CD4-positive, alpha-beta memory T cell (primary cell): Measurements from ENCODE around the gene ANLN. TPM values are rescaled to one million over a fixed set of nuclear protein-coding genes. Genes with fewer than 3 reads are reported as not detected.

ENCODE experiments used
- CTCF ChIA-PET: fragments of 350-600 bp; sonication (Branson Sonifier 250); formaldehyde crosslinking; loops from one replicate; lab custom pipeline; 2021; ENCODE audit warnings: inconsistent platforms; ENCODE audit not compliant: partially characterized antibody; lab: Charles Lee
- POLR2A ChIA-PET: fragments of 350-600 bp; sonication (Branson Sonifier 250); formaldehyde crosslinking; loops from one replicate; lab custom pipeline; 2021; ENCODE audit not compliant: partially characterized antibody; lab: Charles Lee
- DNase-seq, 5 donors: peaks; one replicate each; pipeline versions ENCODE4 v3.0.0 to v3.0.0-alpha.2; 2020 to 2022; ENCODE audit warnings: mixed read lengths in 1 of 5
- H3K27ac ChIP-seq: one replicate; pipeline ENCODE4 v1.7.0; 2013; ENCODE audit warnings: low read depth, low read length
- H3K27me3 ChIP-seq: 2 replicates; pipeline ENCODE4 v1.7.0; 2013; ENCODE audit warnings: mild to moderate bottlenecking, low read length, moderate library complexity; ENCODE audit not compliant: insufficient read depth
- H3K36me3 ChIP-seq: 2 replicates; pipeline ENCODE4 v1.7.0; 2013; ENCODE audit warnings: mild to moderate bottlenecking, low read length, moderate library complexity; ENCODE audit not compliant: insufficient read depth
- H3K4me1 ChIP-seq: 2 replicates; pipeline ENCODE4 v1.7.0; 2013; ENCODE audit warnings: mild to moderate bottlenecking, low read length, moderate library complexity; ENCODE audit not compliant: insufficient read depth
- H3K4me3 ChIP-seq, 2 donors: one replicate each; pipeline ENCODE4 v1.7.0; 2013; ENCODE audit warnings: low read length in 2 of 2, mild to moderate bottlenecking in 1 of 2
- H3K9me3 ChIP-seq, 2 donors: one replicate each; pipeline ENCODE4 v1.7.0; 2013; ENCODE audit warnings: low read length in 2 of 2, control low read depth in 1 of 2; ENCODE audit not compliant: control insufficient read depth in 1 of 2
- H3K27ac Mint-ChIP-seq, 7 donors: one replicate each; pipeline ENCODE4 v1.8.0; 2020 to 2021; ENCODE audit warnings: mixed read lengths in 7 of 7, mild to moderate bottlenecking in 6 of 7, inconsistent platforms in 3 of 7, moderate library complexity in 3 of 7
- H3K27me3 Mint-ChIP-seq, 2 donors: one replicate each; pipeline ENCODE4 v1.8.0; 2020 to 2021; ENCODE audit warnings: mixed read lengths in 2 of 2
- H3K36me3 Mint-ChIP-seq, 2 donors: one replicate each; pipeline ENCODE4 v1.8.0; 2020 to 2021; ENCODE audit warnings: mixed read lengths in 2 of 2, inconsistent platforms in 1 of 2, mild to moderate bottlenecking in 1 of 2
- H3K4me1 Mint-ChIP-seq, 4 donors: one replicate each; pipeline ENCODE4 v1.8.0; 2020 to 2021; ENCODE audit warnings: mixed read lengths in 4 of 4, mild to moderate bottlenecking in 1 of 4
- H3K4me3 Mint-ChIP-seq, 8 donors: one replicate each; pipeline ENCODE4 v1.8.0; 2020 to 2021; ENCODE audit warnings: mixed read lengths in 8 of 8, mild to moderate bottlenecking in 7 of 8, moderate library complexity in 6 of 8, inconsistent platforms in 3 of 8
- H3K9me3 Mint-ChIP-seq, 8 donors: one replicate each; pipeline ENCODE4 v1.8.0; 2020 to 2021; ENCODE audit warnings: mixed read lengths in 8 of 8, mild to moderate bottlenecking in 5 of 8, inconsistent platforms in 3 of 8, moderate library complexity in 1 of 8
- intact Hi-C: fragments of 100-400 bp; cut with micrococcal nuclease; formaldehyde crosslinking; loops from one replicate; pipeline ENCODE4 v1.15.1; 2023
- polyA plus RNA-seq, 2 donors: library from polyadenylated mRNA; unstranded; fragments of 300-500 nt; fragmentation: Illumina TruSeq; gene quantifications; one replicate each; pipeline ENCODE4 v1.2.3, GENCODE V29; 2021
- total RNA-seq, 2 experiments: library from RNA; stranded (reverse); gene quantifications; one replicate each; pipeline ENCODE4 v1.2.3, GENCODE V29; 2021

ANLN gene, protein sequence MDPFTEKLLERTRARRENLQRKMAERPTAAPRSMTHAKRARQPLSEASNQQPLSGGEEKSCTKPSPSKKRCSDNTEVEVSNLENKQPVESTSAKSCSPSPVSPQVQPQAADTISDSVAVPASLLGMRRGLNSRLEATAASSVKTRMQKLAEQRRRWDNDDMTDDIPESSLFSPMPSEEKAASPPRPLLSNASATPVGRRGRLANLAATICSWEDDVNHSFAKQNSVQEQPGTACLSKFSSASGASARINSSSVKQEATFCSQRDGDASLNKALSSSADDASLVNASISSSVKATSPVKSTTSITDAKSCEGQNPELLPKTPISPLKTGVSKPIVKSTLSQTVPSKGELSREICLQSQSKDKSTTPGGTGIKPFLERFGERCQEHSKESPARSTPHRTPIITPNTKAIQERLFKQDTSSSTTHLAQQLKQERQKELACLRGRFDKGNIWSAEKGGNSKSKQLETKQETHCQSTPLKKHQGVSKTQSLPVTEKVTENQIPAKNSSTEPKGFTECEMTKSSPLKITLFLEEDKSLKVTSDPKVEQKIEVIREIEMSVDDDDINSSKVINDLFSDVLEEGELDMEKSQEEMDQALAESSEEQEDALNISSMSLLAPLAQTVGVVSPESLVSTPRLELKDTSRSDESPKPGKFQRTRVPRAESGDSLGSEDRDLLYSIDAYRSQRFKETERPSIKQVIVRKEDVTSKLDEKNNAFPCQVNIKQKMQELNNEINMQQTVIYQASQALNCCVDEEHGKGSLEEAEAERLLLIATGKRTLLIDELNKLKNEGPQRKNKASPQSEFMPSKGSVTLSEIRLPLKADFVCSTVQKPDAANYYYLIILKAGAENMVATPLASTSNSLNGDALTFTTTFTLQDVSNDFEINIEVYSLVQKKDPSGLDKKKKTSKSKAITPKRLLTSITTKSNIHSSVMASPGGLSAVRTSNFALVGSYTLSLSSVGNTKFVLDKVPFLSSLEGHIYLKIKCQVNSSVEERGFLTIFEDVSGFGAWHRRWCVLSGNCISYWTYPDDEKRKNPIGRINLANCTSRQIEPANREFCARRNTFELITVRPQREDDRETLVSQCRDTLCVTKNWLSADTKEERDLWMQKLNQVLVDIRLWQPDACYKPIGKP
- under 1 TPM in 1 of 2 experiments, not detected in 1; 0.23 TPM for total RNA-seq
- polyA plus RNA-seq, result not detected

DNA sequence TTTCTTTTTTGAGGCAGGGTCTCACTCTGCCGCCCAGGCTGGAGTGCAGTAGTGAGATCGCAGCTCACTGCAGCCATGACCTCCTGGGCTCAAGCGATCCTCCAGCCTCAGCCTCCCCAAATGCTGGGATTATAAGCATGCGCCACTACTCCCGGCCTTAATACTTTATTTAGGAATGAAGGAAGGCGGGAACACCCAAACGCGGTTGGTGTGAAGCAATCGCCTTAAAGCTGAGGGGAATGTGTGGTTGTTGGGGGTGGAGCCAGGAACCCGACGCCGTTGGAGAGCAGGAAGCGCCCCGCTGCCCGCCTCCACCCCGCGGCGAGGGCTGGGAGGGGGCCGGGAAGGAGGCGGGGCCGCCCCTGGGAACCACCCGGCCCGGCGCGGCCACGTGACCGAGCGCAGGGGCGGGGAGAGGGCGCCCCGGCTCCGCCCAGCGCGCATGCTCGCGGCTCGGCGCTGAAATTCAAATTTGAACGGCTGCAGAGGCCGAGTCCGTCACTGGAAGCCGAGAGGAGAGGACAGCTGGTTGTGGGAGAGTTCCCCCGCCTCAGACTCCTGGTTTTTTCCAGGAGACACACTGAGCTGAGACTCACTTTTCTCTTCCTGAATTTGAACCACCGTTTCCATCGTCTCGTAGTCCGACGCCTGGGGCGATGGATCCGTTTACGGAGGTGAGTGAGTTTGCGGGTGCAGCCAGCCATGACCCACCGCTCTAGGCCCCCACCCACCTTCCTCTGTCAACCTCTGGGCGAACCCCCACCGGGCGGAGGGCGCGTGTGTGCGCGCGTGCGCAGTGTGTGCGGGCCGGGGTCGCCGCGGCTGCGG, at the start of gene ANLN:
ANLN (plus strand) TSS at position 492 of the 828 bp plus-strand sequence; CDS start at position 657, 165 bp downstream.
- H3K27ac Mint-ChIP-seq, result peak within 1 kb of the TSS; percentile 73 to 93 (median 85)
- H3K27me3 ChIP-seq, result no peaks in the 10 kb centered on the region
- H3K4me3 Mint-ChIP-seq, result peak within 1 kb of the TSS; percentile 77 to 91 (median 86)
- peak; percentile 80 to 86 (median 85) for DNase-seq
- H3K36me3 Mint-ChIP-seq, result no peaks in the 10 kb centered on the region
- H3K4me1 ChIP-seq, result peaks cover 16% of the 10 kb centered on the region
- H3K36me3 ChIP-seq, result no peaks in the 10 kb centered on the region
- H3K4me1 Mint-ChIP-seq, result peaks cover 15 to 28% (median 21%) of the 10 kb centered on the region in 4 donors
- intact Hi-C loops, result loop anchor here (1.0 to 5.0 kb wide), 3 partner anchors 22 to 589 kb away; partner anchors contain the start of genes EEPD1 and SEPTIN7
- H3K4me3 ChIP-seq, result peak within 1 kb of the TSS; percentile 82 to 84
- no peaks in the 10 kb centered on the region for H3K9me3 ChIP-seq
- ChIA-PET CTCF (interaction anchor here (3.1 kb wide), 1 partner anchor 23 kb away, joined by 24 read pairs; a partner anchor contains a TSS), POLR2A (interaction anchor here (1.2 to 4.1 kb wide), 6 partner anchors 11 to 289 kb away, joined by 3 to 23 read pairs (median 6); a partner anchor contains a TSS)
- H3K27me3 Mint-ChIP-seq, result peaks cover 0 to 1% of the 10 kb centered on the region in 2 donors
- no peaks in the 10 kb centered on the region for H3K9me3 Mint-ChIP-seq
- peak within 1 kb of the TSS; percentile 50 for H3K27ac ChIP-seq

DNA sequence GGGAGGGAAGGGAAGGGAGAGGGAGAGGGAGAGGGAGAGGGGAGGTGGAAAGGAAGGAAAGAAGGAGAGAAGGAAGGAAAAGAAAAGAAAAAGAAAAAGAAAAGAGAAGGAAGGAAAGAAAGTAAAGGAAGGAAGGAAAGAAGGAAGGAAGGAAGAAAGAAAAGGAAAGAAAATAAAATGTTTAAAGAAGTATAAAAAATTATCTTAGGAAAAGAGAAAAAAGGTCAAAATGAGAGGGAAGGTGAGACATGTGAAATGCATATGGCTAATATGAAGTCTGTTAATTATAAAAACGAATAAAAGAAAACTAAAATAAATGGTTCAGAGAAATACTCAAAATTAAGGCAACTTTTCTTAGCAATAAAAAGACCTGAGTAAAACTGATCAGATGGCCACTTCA, 46.1 kb upstream of the ANLN start:
- Mint-ChIP-seq H3K27ac (no peak overlapping the region), H3K9me3 (no peaks in the 10 kb centered on the region), H3K36me3 (no peaks in the 10 kb centered on the region), H3K27me3 (peaks cover 7 to 8% of the 10 kb centered on the region in 2 donors), H3K4me3 (no peak overlapping the region), H3K4me1 (no peaks in the 10 kb centered on the region)
- no peak for DNase-seq
- ChIA-PET CTCF (no interaction called here), POLR2A (no interaction called here)
- intact Hi-C loops, result no loop called here
- H3K36me3 ChIP-seq, result no peaks in the 10 kb centered on the region
- no peak overlapping the region for H3K4me3 ChIP-seq
- no peaks in the 10 kb centered on the region for H3K4me1 ChIP-seq
- no peak overlapping the region for H3K27ac ChIP-seq
- no peaks in the 10 kb centered on the region for H3K27me3 ChIP-seq
- no peaks in the 10 kb centered on the region for H3K9me3 ChIP-seq

DNA sequence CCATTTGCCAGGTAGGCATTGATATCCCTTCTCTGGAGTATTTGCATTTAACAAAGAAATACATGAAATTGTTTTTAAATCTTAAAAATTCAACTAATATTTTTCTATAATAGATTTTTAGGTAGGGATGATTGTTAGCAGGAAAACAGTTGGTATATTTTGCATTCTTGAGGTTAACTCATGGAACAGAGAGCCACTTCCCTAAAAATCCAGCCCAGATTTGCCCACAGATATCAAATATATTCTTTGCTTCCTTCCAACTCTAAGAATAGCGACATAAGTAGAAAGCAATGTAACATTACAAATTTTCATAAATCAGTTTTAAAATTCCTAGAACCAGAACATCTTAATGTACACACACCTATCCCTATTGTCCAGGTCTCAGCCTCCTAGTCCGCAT, 45.0 kb upstream of the ANLN start:
- Histone ChIP-seq H3K4me3 (no peak overlapping the region), H3K36me3 (no peaks in the 10 kb centered on the region), H3K9me3 (no peaks in the 10 kb centered on the region), H3K27ac (no peak overlapping the region), H3K27me3 (no peaks in the 10 kb centered on the region), H3K4me1 (no peaks in the 10 kb centered on the region)
- CTCF ChIA-PET, result no interaction called here
- H3K4me1 Mint-ChIP-seq, result no peaks in the 10 kb centered on the region
- no peaks in the 10 kb centered on the region for H3K9me3 Mint-ChIP-seq
- no peak overlapping the region for H3K27ac Mint-ChIP-seq
- POLR2A ChIA-PET, result no interaction called here
- intact Hi-C loops, result no loop called here
- H3K36me3 Mint-ChIP-seq, result no peaks in the 10 kb centered on the region
- DNase-seq, result no peak
- H3K4me3 Mint-ChIP-seq, result no peak overlapping the region
- peaks cover 7 to 8% of the 10 kb centered on the region in 2 donors for H3K27me3 Mint-ChIP-seq

- Histone ChIP-seq H3K4me1 (no peaks in the 10 kb centered on the region), H3K36me3 (no peaks in the 10 kb centered on the region), H3K27me3 (no peaks in the 10 kb centered on the region), H3K4me3 (no peak overlapping the region), H3K27ac (no peak overlapping the region), H3K9me3 (no peaks in the 10 kb centered on the region)
- CTCF ChIA-PET, result no interaction called here
- Mint-ChIP-seq H3K27me3 (peaks cover 1 to 3% of the 10 kb centered on the region in 2 donors), H3K27ac (no peak overlapping the region), H3K4me3 (no peak overlapping the region), H3K36me3 (no peaks in the 10 kb centered on the region), H3K4me1 (no peaks in the 10 kb centered on the region), H3K9me3 (no peaks in the 10 kb centered on the region)
- POLR2A ChIA-PET, result no interaction called here
- no peak for DNase-seq
- intact Hi-C loops, result no loop called here
Observed at GRCh38 chr7:36346260-36346831, 43.3 kb upstream of the ANLN start.

DNA sequence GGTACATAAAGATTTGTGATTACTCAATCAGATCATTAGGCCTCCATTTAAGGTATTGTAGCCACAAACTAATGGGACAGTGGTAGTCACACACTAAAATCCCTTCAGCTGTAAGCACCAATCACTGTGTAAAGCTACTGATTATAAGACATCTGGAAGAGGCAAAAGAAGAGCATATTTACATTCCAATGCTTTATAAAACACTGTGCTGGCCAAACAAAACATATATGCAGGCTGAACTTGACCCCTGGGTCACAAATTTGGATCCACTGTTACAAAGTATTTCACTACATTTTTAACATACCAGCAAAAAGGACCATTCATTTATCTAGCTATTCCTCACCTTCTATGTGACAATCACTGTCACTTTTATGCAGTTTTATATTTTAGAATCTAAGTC, 41.4 kb upstream of the ANLN start:
- ChIA-PET POLR2A (no interaction called here), CTCF (interaction anchor here (1.8 kb wide), 1 partner anchor 19 kb away, joined by 5 read pairs; a partner anchor contains a TSS)
- intact Hi-C loops, result no loop called here
- H3K9me3 ChIP-seq, result no peaks in the 10 kb centered on the region
- Mint-ChIP-seq H3K36me3 (no peaks in the 10 kb centered on the region), H3K4me3 (no peak overlapping the region), H3K27ac (no peak overlapping the region), H3K9me3 (no peaks in the 10 kb centered on the region), H3K4me1 (no peaks in the 10 kb centered on the region), H3K27me3 (peaks cover 0 to 3% of the 10 kb centered on the region in 2 donors)
- no peaks in the 10 kb centered on the region for H3K4me1 ChIP-seq
- no peaks in the 10 kb centered on the region for H3K36me3 ChIP-seq
- no peaks in the 10 kb centered on the region for H3K27me3 ChIP-seq
- no peak for DNase-seq
- no peak overlapping the region for H3K27ac ChIP-seq
- no peak overlapping the region for H3K4me3 ChIP-seq

GRCh38 chr7:36348771-36349170, 40.9 kb upstream of the ANLN start:
- H3K9me3 Mint-ChIP-seq, result no peaks in the 10 kb centered on the region
- H3K27me3 Mint-ChIP-seq, result peaks cover 0 to 3% of the 10 kb centered on the region in 2 donors
- H3K4me1 Mint-ChIP-seq, result no peaks in the 10 kb centered on the region
- no peak overlapping the region for H3K4me3 ChIP-seq
- no peaks in the 10 kb centered on the region for H3K9me3 ChIP-seq
- intact Hi-C loops, result no loop called here
- CTCF ChIA-PET, result interaction anchor here (1.8 kb wide), 1 partner anchor 19 kb away, joined by 5 read pairs; a partner anchor contains a TSS
- no peak overlapping the region for H3K4me3 Mint-ChIP-seq
- no peaks in the 10 kb centered on the region for H3K4me1 ChIP-seq
- H3K36me3 Mint-ChIP-seq, result no peaks in the 10 kb centered on the region
- no peaks in the 10 kb centered on the region for H3K27me3 ChIP-seq
- no peak overlapping the region for H3K27ac Mint-ChIP-seq
- POLR2A ChIA-PET, result no interaction called here
- H3K36me3 ChIP-seq, result no peaks in the 10 kb centered on the region
- DNase-seq, result no peak
- no peak overlapping the region for H3K27ac ChIP-seq
